Neuronal stem cell (in vitro differentiated cells): Measurements from ENCODE around the gene STEAP1B.
"Not testable (repeated sequence)": the region's sequence is repeated elsewhere in the genome, so short reads cannot be mapped to it uniquely, and the experiment has no call there.

Experiments used
- DNase-seq: peaks from one replicate; pipeline ENCODE4 v3.0.0-alpha.2; 2013; ENCODE audit warnings: low spot score
- H2AFZ ChIP-seq: one replicate; pipeline ENCODE4 v1.6.1; 2013; ENCODE audit warnings: mild to moderate bottlenecking, low read length, inconsistent platforms
- H2AK5ac ChIP-seq: 2 replicates; pipeline ENCODE4 v1.6.1; 2013; ENCODE audit warnings: low read depth, mild to moderate bottlenecking, inconsistent platforms, low read length, moderate library complexity, mixed read lengths
- H2BK120ac ChIP-seq: 2 replicates; pipeline ENCODE4 v1.6.1; 2013; ENCODE audit warnings: low read depth, mild to moderate bottlenecking, inconsistent platforms, low read length, moderate library complexity, mixed read lengths
- H2BK12ac ChIP-seq: one replicate; pipeline ENCODE4 v1.6.1; 2013; ENCODE audit warnings: low read length, inconsistent platforms
- H2BK15ac ChIP-seq: 2 replicates; pipeline ENCODE4 v1.6.1; 2013; ENCODE audit warnings: mild to moderate bottlenecking, low read length, inconsistent platforms, mixed read lengths
- H2BK5ac ChIP-seq: one replicate; pipeline ENCODE4 v1.6.1; 2013; ENCODE audit warnings: inconsistent platforms, mild to moderate bottlenecking, low read length, moderate library complexity
- H3K14ac ChIP-seq: one replicate; pipeline ENCODE4 v1.6.1; 2013; ENCODE audit warnings: low read length, inconsistent platforms
- H3K18ac ChIP-seq: 2 replicates; pipeline ENCODE4 v1.6.1; 2013; ENCODE audit warnings: low read length, inconsistent platforms
- H3K23ac ChIP-seq: 2 replicates; pipeline ENCODE4 v1.6.1; 2013; ENCODE audit warnings: low read depth, mild to moderate bottlenecking, mixed read lengths, low read length, inconsistent platforms; ENCODE audit not compliant: poor library complexity
- H3K27ac ChIP-seq: replicated peaks from 3 replicates; pipeline ENCODE4 v1.5.1; 2013; ENCODE audit warnings: low read length, inconsistent platforms
- H3K27me3 ChIP-seq, 3 experiments: 2 replicates each; pipeline ENCODE4 v1.6.1; 2013; ENCODE audit warnings: low read length in 3 of 3, mild to moderate bottlenecking in 2 of 3, inconsistent platforms in 1 of 3, low read depth in 1 of 3, mixed read lengths in 1 of 3, moderate library complexity in 1 of 3; ENCODE audit not compliant: control insufficient read depth in 3 of 3, insufficient read depth in 3 of 3
- H3K36me3 ChIP-seq, 2 donors: replicated peaks in 1 of 2; 2 replicates each; pipeline ENCODE4 v1.6.1; 2013; ENCODE audit warnings: low read length in 2 of 2; ENCODE audit not compliant: control insufficient read depth in 2 of 2, insufficient read depth in 2 of 2
- H3K4ac ChIP-seq: 2 replicates; pipeline ENCODE4 v1.6.1; 2013; ENCODE audit warnings: inconsistent platforms, mild to moderate bottlenecking, low read length, moderate library complexity
- H3K4me1 ChIP-seq, 2 donors: 1 replicate in 1 of 2; 2 replicates in 1 of 2; pipeline ENCODE4 v1.6.1; 2013; ENCODE audit warnings: low read length in 2 of 2, low read depth in 1 of 2; ENCODE audit not compliant: control insufficient read depth in 2 of 2, insufficient read depth in 1 of 2
- H3K4me2 ChIP-seq: one replicate; pipeline ENCODE4 v1.6.1; 2013; ENCODE audit warnings: mild to moderate bottlenecking, low read length, inconsistent platforms; ENCODE audit not compliant: insufficient read depth, poor library complexity, severe bottlenecking
- H3K4me3 ChIP-seq, 2 donors: 2 replicates each; pipeline ENCODE4 v1.5.1; 2013; ENCODE audit warnings: low read length in 2 of 2, mild to moderate bottlenecking in 2 of 2, inconsistent platforms in 1 of 2, moderate library complexity in 1 of 2
- H3K79me1 ChIP-seq: one replicate; pipeline ENCODE4 v1.6.1; 2013; ENCODE audit warnings: low read depth, mild to moderate bottlenecking, inconsistent platforms, low read length, moderate library complexity
- H3K9ac ChIP-seq: one replicate; pipeline ENCODE4 v1.6.1; 2013; ENCODE audit warnings: mild to moderate bottlenecking, low read depth, low read length, inconsistent platforms; ENCODE audit not compliant: poor library complexity
- H3K9me3 ChIP-seq, 2 donors: replicated peaks in 1 of 2; 2 replicates each; pipeline versions ENCODE3 to v1.6.1; 2013; ENCODE audit warnings: low read length in 2 of 2, mild to moderate bottlenecking in 2 of 2, inconsistent platforms in 1 of 2, low read depth in 1 of 2, mixed read lengths in 1 of 2, moderate library complexity in 1 of 2; ENCODE audit not compliant: control insufficient read depth in 2 of 2, insufficient read depth in 1 of 2
- H4K8ac ChIP-seq: one replicate; pipeline ENCODE4 v1.6.1; 2013; ENCODE audit warnings: low read depth, mild to moderate bottlenecking, inconsistent platforms, low read length, moderate library complexity
- H4K91ac ChIP-seq: one replicate; pipeline ENCODE4 v1.6.1; 2013; ENCODE audit warnings: low read length, low read depth, mild to moderate bottlenecking, inconsistent platforms; ENCODE audit not compliant: poor library complexity
- WGBS, 2 donors: extraction: QIAGEN DNeasy Blood & Tissue Kit; methylation state at CpG; one replicate each; pipeline ENCODE4 v1.1.7; 2013; ENCODE audit warnings: missing lambda C conversion rate in 2 of 2, mixed read lengths in 1 of 2; ENCODE audit not compliant: insufficient read length in 2 of 2, insufficient replicate concordance in 1 of 2; ENCODE audit errors: extremely low coverage in 2 of 2; 5-methylcytosine and 5-hydroxymethylcytosine counted together

STEAP1B gene

DNA sequence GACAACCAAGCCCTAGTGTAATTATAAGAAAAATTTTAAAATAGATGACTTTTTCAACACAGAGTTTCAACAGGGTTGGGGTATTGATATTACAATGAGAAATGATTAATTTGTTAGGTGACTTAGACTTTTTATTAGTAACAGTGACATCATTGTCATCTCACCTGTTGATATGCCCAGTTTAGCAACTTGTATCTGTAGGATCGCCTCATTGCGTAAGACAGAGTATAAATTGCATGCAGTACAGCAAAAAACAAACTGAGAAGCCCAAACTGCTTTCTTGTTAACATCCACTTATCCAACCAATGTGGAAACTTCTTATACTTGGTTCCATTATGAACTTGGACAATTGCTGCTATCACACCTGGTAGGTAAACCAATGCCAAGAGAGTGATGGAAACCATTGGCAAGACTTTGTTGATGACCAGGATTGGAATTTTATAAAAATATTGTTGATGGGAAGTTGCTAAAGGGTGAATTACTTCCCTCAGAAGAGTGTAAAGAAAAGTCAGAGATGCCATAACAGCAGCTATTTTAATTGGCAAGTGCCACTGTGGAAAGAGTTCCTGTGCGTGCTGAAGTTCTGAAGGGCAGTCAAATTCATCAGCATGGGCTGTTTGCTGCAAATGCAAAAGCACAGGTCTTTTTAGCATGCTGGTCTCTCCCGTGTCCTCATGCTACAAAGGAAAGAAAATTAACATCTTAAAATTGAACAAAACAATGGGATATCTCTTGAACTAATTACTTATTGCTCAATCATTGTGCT lies 6.6 kb downstream of the STEAP1B start:
- not testable (repeated sequence) for H2BK120ac ChIP-seq, H3K4me3 ChIP-seq, H2AK5ac ChIP-seq, H3K4ac ChIP-seq, H4K8ac ChIP-seq, DNase-seq, H3K23ac ChIP-seq, H3K4me1 ChIP-seq, H3K9ac ChIP-seq, H2BK12ac ChIP-seq, H2BK15ac ChIP-seq, H3K27me3 ChIP-seq, H3K79me1 ChIP-seq, H3K18ac ChIP-seq, H3K9me3 ChIP-seq, H2AFZ ChIP-seq, H3K27ac ChIP-seq, H3K36me3 ChIP-seq, H2BK5ac ChIP-seq, H3K4me2 ChIP-seq, H3K14ac ChIP-seq, H4K91ac ChIP-seq
- no CpG with 5 or more reads among the region's 4 CpGs for WGBS, 2 donors

- no peak overlapping the region for H4K8ac ChIP-seq
- no peak overlapping the region for H2BK12ac ChIP-seq
- peak; percentile 78 for DNase-seq
- H3K14ac ChIP-seq: no peak overlapping the region
- H3K27ac ChIP-seq: no peak overlapping the region
- peak overlapping the region; percentile 72 for H2AFZ ChIP-seq
- no CpG with 5 or more reads among the region's 10 CpGs for WGBS, 2 donors
- H3K4me1 ChIP-seq: peaks cover 2 to 4% of the 10 kb centered on the region in 2 donors
- no peaks in the 10 kb centered on the region for H3K27me3 ChIP-seq
- H2AK5ac ChIP-seq: no peak overlapping the region
- H3K4me2 ChIP-seq: no peak overlapping the region
- H2BK5ac ChIP-seq: no peak overlapping the region
- no peak overlapping the region for H4K91ac ChIP-seq
- H3K23ac ChIP-seq: no peak overlapping the region
- H2BK15ac ChIP-seq: no peak overlapping the region
- no peaks in the 10 kb centered on the region for H3K9me3 ChIP-seq
- H3K4me3 ChIP-seq: no peak overlapping the region
- no peak overlapping the region for H3K18ac ChIP-seq
- H3K4ac ChIP-seq: no peak overlapping the region
- no peaks in the 10 kb centered on the region for H3K36me3 ChIP-seq
- H3K79me1 ChIP-seq: no peaks in the 10 kb centered on the region
- H3K9ac ChIP-seq: no peak overlapping the region
- no peak overlapping the region for H2BK120ac ChIP-seq
Measured at GRCh38 chr7:22488643-22489462, 11.1 kb downstream of the STEAP1B start.

- Histone ChIP-seq H3K36me3 (no peaks in the 10 kb centered on the region), H3K18ac (peak overlapping the region; percentile 9), H3K14ac (no peak overlapping the region), H3K27me3 (no peaks in the 10 kb centered on the region), H2BK5ac (no peak overlapping the region), H3K4me3 (no peak overlapping the region), H3K23ac (no peak overlapping the region), H2BK15ac (no peak overlapping the region), H2AFZ (peak overlapping the region; percentile 72), H2BK12ac (no peak overlapping the region), H3K4me2 (no peak overlapping the region), H4K8ac (no peak overlapping the region), H3K9me3 (no peaks in the 10 kb centered on the region), H3K79me1 (no peaks in the 10 kb centered on the region), H3K4me1 (peaks cover 2 to 4% of the 10 kb centered on the region in 2 donors), H2BK120ac (no peak overlapping the region), H3K9ac (no peak overlapping the region), H3K4ac (no peak overlapping the region), H3K27ac (no peak overlapping the region), H2AK5ac (no peak overlapping the region), H4K91ac (no peak overlapping the region)
- no peak for DNase-seq
- no CpG with 5 or more reads among the region's 5 CpGs for WGBS, 2 donors
Measured at GRCh38 chr7:22487978-22488642, 11.9 kb downstream of the STEAP1B start.

DNA sequence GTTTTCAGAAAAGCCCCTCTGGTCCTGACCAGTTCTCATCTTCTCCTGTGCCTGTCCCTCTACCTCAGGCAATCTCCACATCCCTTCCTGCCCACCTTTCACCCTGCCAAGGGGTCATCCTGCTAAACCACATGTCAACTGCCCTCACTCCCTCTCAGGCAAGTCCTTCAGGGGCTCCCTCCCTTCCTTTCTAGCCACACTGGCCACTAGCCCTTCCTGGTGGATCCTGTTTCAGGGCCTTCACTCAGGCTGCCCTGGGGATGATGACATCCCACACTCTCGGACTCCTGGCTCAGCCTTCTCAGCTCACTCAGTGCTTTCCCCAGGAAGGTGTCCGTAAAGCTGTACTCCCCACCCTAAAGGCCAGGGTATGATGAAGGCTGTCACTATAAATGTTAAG lies 13.4 kb downstream of the STEAP1B start:
- no peak for DNase-seq
- Histone ChIP-seq H3K27me3 (no peaks in the 10 kb centered on the region), H3K18ac (peak overlapping the region; percentile 2), H3K9ac (no peak overlapping the region), H2BK120ac (no peak overlapping the region), H4K8ac (no peak overlapping the region), H3K4me3 (no peak overlapping the region), H3K79me1 (no peaks in the 10 kb centered on the region), H3K4me2 (no peak overlapping the region), H2BK12ac (no peak overlapping the region), H2AK5ac (no peak overlapping the region), H2AFZ (peak overlapping the region; percentile 37), H3K36me3 (no peaks in the 10 kb centered on the region), H3K4me1 (peaks cover 2 to 4% of the 10 kb centered on the region in 2 donors), H2BK15ac (no peak overlapping the region), H3K27ac (no peak overlapping the region), H3K4ac (no peak overlapping the region), H4K91ac (no peak overlapping the region), H3K9me3 (no peaks in the 10 kb centered on the region), H2BK5ac (no peak overlapping the region), H3K23ac (no peak overlapping the region), H3K14ac (no peak overlapping the region)
- no CpG with 5 or more reads among the region's 2 CpGs for WGBS, 2 donors
